Lower lobe of right lung (tissue), 2 donors: ENCODE data around the gene MAOB. TPM values are rescaled to one million over a fixed set of nuclear protein-coding genes. Genes with fewer than 3 reads are reported as not detected.

Experiments used
- ATAC-seq, 2 donors: fragments of 200-7000 bp; cut with Tn5 transposase; one replicate each; pipeline ENCODE4 v1.9.1; 2020 to 2022; ENCODE audit warnings: mild to moderate bottlenecking in 2 of 2, moderate library complexity in 2 of 2
- DNase-seq: peaks from one replicate; pipeline ENCODE4 v3.0.0-alpha.2; 2020
- H3K27ac ChIP-seq: fragments of 200-600 bp; one replicate; pipeline ENCODE4 v1.8.0; 2022
- H3K27me3 ChIP-seq: fragments of 200-600 bp; one replicate; pipeline ENCODE4 v1.8.0; 2022; ENCODE audit warnings: low read depth
- H3K36me3 ChIP-seq: fragments of 200-600 bp; one replicate; pipeline ENCODE4 v1.8.0; 2022; ENCODE audit warnings: mild to moderate bottlenecking
- H3K4me1 ChIP-seq: fragments of 200-600 bp; one replicate; pipeline ENCODE4 v1.8.0; 2022
- H3K4me3 ChIP-seq: fragments of 200-600 bp; one replicate; pipeline ENCODE4 v1.8.0; 2022; ENCODE audit warnings: mild to moderate bottlenecking
- H3K9me3 ChIP-seq: fragments of 200-600 bp; one replicate; pipeline ENCODE4 v1.8.0; 2022
- CTCF ChIP-seq: fragments of 200-600 bp; IDR thresholded peaks from one replicate; pipeline ENCODE4 v1.8.0; 2022; ENCODE audit warnings: antibody characterized with exemption, mild to moderate bottlenecking
- intact Hi-C: fragments of 100-400 bp; cut with DNase I; formaldehyde crosslinking; loops from one replicate; pipeline ENCODE4 v1.11.0; 2022
- total RNA-seq: library from RNA; stranded (reverse); fragmentation: NEBNext Ultra II Directional; extraction: Animal tissue kit (Norgen Biotek cat#: 25700); gene quantifications from one replicate; pipeline ENCODE4 v1.2.1, GENCODE V29; 2021
- donor health status: DM: no; HTN: yes; CAD: no; lungs with severe emphysema.

The MAOB gene
- total RNA-seq, 1 donor from 2014 or later, result 23.4 TPM

GRCh38 chrX:43846558-43846957 lies 35.7 kb downstream of the MAOB start:
- intact Hi-C loops, result no loop called here
- no peak for TF ChIP-seq CTCF
- no peaks in the 10 kb centered on the region for H3K9me3 ChIP-seq

GRCh38 chrX:43845776-43846175 lies 36.5 kb downstream of the MAOB start:
- TF ChIP-seq CTCF, result no peak
- Histone ChIP-seq H3K4me1 (no peaks in the 10 kb centered on the region), H3K9me3 (no peaks in the 10 kb centered on the region), H3K27ac (no peak overlapping the region), H3K36me3 (no peaks in the 10 kb centered on the region), H3K27me3 (no peaks in the 10 kb centered on the region), H3K4me3 (no peak overlapping the region)
- DNase-seq (no peak), ATAC-seq (no peak)
- intact Hi-C loops, result no loop called here

More at GRCh38 chrX:43846558-43846957, 35.7 kb downstream of the MAOB start:
- no peak for ATAC-seq
- DNase-seq, result no peak
- no peaks in the 10 kb centered on the region for H3K27me3 ChIP-seq
- H3K4me1 ChIP-seq, result no peaks in the 10 kb centered on the region
- H3K4me3 ChIP-seq, result no peak overlapping the region
- no peak overlapping the region for H3K27ac ChIP-seq
- no peaks in the 10 kb centered on the region for H3K36me3 ChIP-seq

GRCh38 chrX:43840265-43840664 lies 42.0 kb downstream of the MAOB start:
- H3K27me3 ChIP-seq, result no peaks in the 10 kb centered on the region
- intact Hi-C loops, result no loop called here
- no peak for TF ChIP-seq CTCF
- H3K27ac ChIP-seq, result no peak overlapping the region
- H3K36me3 ChIP-seq, result no peaks in the 10 kb centered on the region
- no peaks in the 10 kb centered on the region for H3K4me1 ChIP-seq
- no peak overlapping the region for H3K4me3 ChIP-seq
- no peak for ATAC-seq
- no peaks in the 10 kb centered on the region for H3K9me3 ChIP-seq
- DNase-seq, result no peak

GRCh38 chrX:43836435-43837184 lies 45.6 kb downstream of the MAOB start:
- no peaks in the 10 kb centered on the region for H3K9me3 ChIP-seq
- no peak overlapping the region for H3K27ac ChIP-seq
- no peak overlapping the region for H3K4me3 ChIP-seq
- no peaks in the 10 kb centered on the region for H3K27me3 ChIP-seq
- H3K4me1 ChIP-seq, result no peaks in the 10 kb centered on the region
- no peaks in the 10 kb centered on the region for H3K36me3 ChIP-seq
- DNase-seq (no peak), ATAC-seq (no peak)
- intact Hi-C loops, result no loop called here
- TF ChIP-seq CTCF, result peak; percentile 54

GRCh38 chrX:43835559-43835958 lies 46.7 kb downstream of the MAOB start:
- intact Hi-C loops, result no loop called here
- no peaks in the 10 kb centered on the region for H3K9me3 ChIP-seq
- no peak overlapping the region for H3K4me3 ChIP-seq
- no peaks in the 10 kb centered on the region for H3K36me3 ChIP-seq
- no peaks in the 10 kb centered on the region for H3K4me1 ChIP-seq
- no peak for DNase-seq
- peak; percentile 29 to 32 for ATAC-seq
- no peaks in the 10 kb centered on the region for H3K27me3 ChIP-seq
- H3K27ac ChIP-seq, result no peak overlapping the region
- TF ChIP-seq CTCF, result no peak
